ENCODE results near the gene BASP1.

GRCh38 chr5:17216974-17217492 lies 398 bp upstream of the BASP1 start:
- no peak for TF ChIP-seq CTCF (IDR thresholded peaks at IDR 0.05)
- no peak for TF ChIP-seq POLR2A (IDR thresholded peaks at IDR 0.05)
- no peak for TF ChIP-seq EP300 (IDR thresholded peaks at IDR 0.05)
- TF ChIP-seq POLR2AphosphoS5 (IDR thresholded peaks at IDR 0.05), result no peak

Data from sigmoid colon (tissue), 4 donors.